Measurements from ENCODE around the gene TERB2.
"Not testable (repeated sequence)": the region's sequence is repeated elsewhere in the genome, so short reads cannot be mapped to it uniquely, and the experiment has no call there.

The TERB2 gene

GRCh38 chr15:44956388-44956787 lies at the start of gene TERB2:
Gene TERB2 (plus strand): TSS chr15:44956687. CDS start chr15:44956719, 32 bp downstream.
- TF ChIP-seq CTCF (IDR thresholded peaks at IDR 0.05; ENCODE audit: borderline replicate concordance, insufficient read depth, low read depth, low read length) = no peak

GRCh38 chr15:44909423-44909822 lies 47.1 kb upstream of the TERB2 start:
- no peak overlapping the region for H3K4me3 ChIP-seq (ENCODE audit: low read depth, low read length)
- no peak for TF ChIP-seq CTCF (IDR thresholded peaks at IDR 0.05; ENCODE audit: borderline replicate concordance, insufficient read depth, low read depth, low read length)

More at GRCh38 chr15:44956388-44956787, at the start of gene TERB2:
- no peak within 1 kb of the TSS for H3K4me3 ChIP-seq (ENCODE audit: low read depth, low read length)

- H3K4me3 ChIP-seq (ENCODE audit: low read depth, low read length) = no peak overlapping the region
- TF ChIP-seq CTCF (IDR thresholded peaks at IDR 0.05; ENCODE audit: borderline replicate concordance, insufficient read depth, low read depth, low read length) = no peak
Observed at GRCh38 chr15:44910981-44911625, 45.4 kb upstream of the TERB2 start.

GRCh38 chr15:44912186-44912585 lies 44.3 kb upstream of the TERB2 start:
- H3K4me3 ChIP-seq (ENCODE audit: low read depth, low read length) = not testable (repeated sequence)

- H3K4me3 ChIP-seq (ENCODE audit: low read depth, low read length) = not testable (repeated sequence)
Observed at GRCh38 chr15:44912974-44913448, 43.5 kb upstream of the TERB2 start.

GRCh38 chr15:44918136-44918535 lies 38.4 kb upstream of the TERB2 start:
- H3K4me3 ChIP-seq (ENCODE audit: low read depth, low read length) = no peak overlapping the region
- TF ChIP-seq CTCF (IDR thresholded peaks at IDR 0.05; ENCODE audit: borderline replicate concordance, insufficient read depth, low read depth, low read length) = no peak

- H3K4me3 ChIP-seq (ENCODE audit: low read depth, low read length) = not testable (repeated sequence)
Observed at GRCh38 chr15:44928658-44929057, 27.8 kb upstream of the TERB2 start.

- H3K4me3 ChIP-seq (ENCODE audit: low read depth, low read length) = not testable (repeated sequence)
Observed at GRCh38 chr15:44930283-44930682, 26.2 kb upstream of the TERB2 start.

GRCh38 chr15:44958302-44958701 lies 1.8 kb downstream of the TERB2 start:
- H3K4me3 ChIP-seq (ENCODE audit: low read depth, low read length) = not testable (repeated sequence)

GRCh38 chr15:44968475-44968874 lies 12.0 kb downstream of the TERB2 start:
- H3K4me3 ChIP-seq (ENCODE audit: low read depth, low read length) = no peak overlapping the region
- no peak for TF ChIP-seq CTCF (IDR thresholded peaks at IDR 0.05; ENCODE audit: borderline replicate concordance, insufficient read depth, low read depth, low read length)
